ENCODE results near the gene CLDN7.

CLDN7 gene

GRCh38 chr17:7226721-7227710, 35.3 kb downstream of the CLDN7 start:
- H3K18ac ChIP-seq (ENCODE audit: low read length), result no peak overlapping the region
- no peak overlapping the region for H2BK120ac ChIP-seq (ENCODE audit: low read depth, low read length)
- no peak overlapping the region for H3K27ac ChIP-seq (ENCODE audit: low read depth, low read length)
- no peak overlapping the region for H4K5ac ChIP-seq (ENCODE audit: low read length)
- H3K79me2 ChIP-seq (ENCODE audit: control insufficient read depth, insufficient read depth, low read length), result peaks cover 10% of the 10 kb centered on the region
- H4K8ac ChIP-seq (ENCODE audit: low read depth, low read length), result no peak overlapping the region
- no peak overlapping the region for H3K9ac ChIP-seq (ENCODE audit: low read length)
- no peak overlapping the region for H3K4me3 ChIP-seq (ENCODE audit: low read length)
- no peak overlapping the region for H2BK5ac ChIP-seq (ENCODE audit: low read length)
- H3K4ac ChIP-seq (ENCODE audit: low read depth, low read length), result no peak overlapping the region
- H2BK15ac ChIP-seq (replicated peaks; ENCODE audit: low read depth), result no peak overlapping the region
- no peak overlapping the region for H3K23ac ChIP-seq (ENCODE audit: low read length)
- H3K4me2 ChIP-seq (ENCODE audit: low read length), result no peak overlapping the region
- no peak for DNase-seq
- no peaks in the 10 kb centered on the region for H3K27me3 ChIP-seq (ENCODE audit: insufficient read depth, low read length, poor library complexity)
- H2AK5ac ChIP-seq (ENCODE audit: low read length), result no peak overlapping the region
- H3K79me1 ChIP-seq (ENCODE audit: low read length), result peaks cover 14% of the 10 kb centered on the region
- peaks cover 3% of the 10 kb centered on the region for H3K4me1 ChIP-seq (ENCODE audit: control insufficient read depth, low read depth, low read length)
- H3K56ac ChIP-seq (ENCODE audit: low read length), result no peak overlapping the region
- H3K36me3 ChIP-seq (ENCODE audit: control insufficient read depth, insufficient read depth, low read length), result peaks cover 22% of the 10 kb centered on the region
- WGBS (ENCODE audit: extremely low coverage, insufficient coverage, low lambda C conversion rate), result no CpG with 5 or more reads among the region's 31 CpGs

DNA sequence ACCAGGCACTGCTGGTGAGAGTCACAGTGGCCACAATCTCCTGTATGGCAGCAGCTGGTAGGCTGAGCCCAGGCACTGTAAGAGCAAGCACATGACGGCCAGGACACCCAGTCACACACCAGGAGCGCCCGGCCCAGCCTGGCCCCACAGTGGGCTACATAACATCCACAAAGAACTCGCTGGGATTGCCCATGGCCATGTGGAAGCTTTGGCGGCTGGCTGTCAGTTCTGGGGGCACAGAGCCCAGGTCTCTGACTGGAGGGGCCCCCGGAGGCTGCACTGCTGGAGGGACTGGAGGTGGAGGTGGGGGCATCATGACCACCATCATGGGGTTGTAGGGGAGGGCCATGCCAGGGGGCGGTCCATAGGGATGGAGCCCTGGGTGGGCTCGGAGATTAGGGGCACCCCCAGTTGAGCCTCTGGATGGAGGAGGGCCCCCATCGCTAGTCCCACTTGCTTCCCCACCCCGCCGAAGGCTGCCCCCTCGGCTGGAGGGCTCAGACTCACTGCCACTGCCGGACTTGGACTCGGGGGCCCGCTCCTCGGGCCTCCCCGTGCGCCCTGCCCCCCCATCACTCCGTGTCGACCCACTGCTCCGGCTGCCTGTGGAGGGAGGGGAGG, 36.5 kb downstream of the CLDN7 start:
- no peak overlapping the region for H2BK120ac ChIP-seq (ENCODE audit: low read depth, low read length)
- no peak overlapping the region for H2BK15ac ChIP-seq (replicated peaks; ENCODE audit: low read depth)
- no peaks in the 10 kb centered on the region for H3K27me3 ChIP-seq (ENCODE audit: insufficient read depth, low read length, poor library complexity)
- H2BK5ac ChIP-seq (ENCODE audit: low read length), result no peak overlapping the region
- peaks cover 13% of the 10 kb centered on the region for H3K79me1 ChIP-seq (ENCODE audit: low read length)
- WGBS (ENCODE audit: extremely low coverage, insufficient coverage, low lambda C conversion rate), result no CpG with 5 or more reads among the region's 21 CpGs
- H3K36me3 ChIP-seq (ENCODE audit: control insufficient read depth, insufficient read depth, low read length), result peaks cover 22% of the 10 kb centered on the region
- no peak overlapping the region for H3K18ac ChIP-seq (ENCODE audit: low read length)
- H3K79me2 ChIP-seq (ENCODE audit: control insufficient read depth, insufficient read depth, low read length), result peaks cover under 1% of the 10 kb centered on the region
- no peak overlapping the region for H4K8ac ChIP-seq (ENCODE audit: low read depth, low read length)
- H3K4me1 ChIP-seq (ENCODE audit: control insufficient read depth, low read depth, low read length), result no peaks in the 10 kb centered on the region
- H2AK5ac ChIP-seq (ENCODE audit: low read length), result no peak overlapping the region
- no peak overlapping the region for H3K23ac ChIP-seq (ENCODE audit: low read length)
- H3K9ac ChIP-seq (ENCODE audit: low read length), result no peak overlapping the region
- no peak for DNase-seq
- no peak overlapping the region for H3K4me2 ChIP-seq (ENCODE audit: low read length)
- no peak overlapping the region for H4K5ac ChIP-seq (ENCODE audit: low read length)
- H3K4me3 ChIP-seq (ENCODE audit: low read length), result no peak overlapping the region
- no peak overlapping the region for H3K56ac ChIP-seq (ENCODE audit: low read length)
- no peak overlapping the region for H3K27ac ChIP-seq (ENCODE audit: low read depth, low read length)
- no peak overlapping the region for H3K4ac ChIP-seq (ENCODE audit: low read depth, low read length)

GRCh38 chr17:7224661-7225111, 37.6 kb downstream of the CLDN7 start:
- Histone ChIP-seq H3K9ac (ENCODE audit: low read length) (no peak overlapping the region), H4K5ac (ENCODE audit: low read length) (no peak overlapping the region), H4K8ac (ENCODE audit: low read depth, low read length) (no peak overlapping the region), H3K79me2 (ENCODE audit: control insufficient read depth, insufficient read depth, low read length) (no peaks in the 10 kb centered on the region), H3K56ac (ENCODE audit: low read length) (no peak overlapping the region), H2BK15ac (replicated peaks; ENCODE audit: low read depth) (no peak overlapping the region), H2AK5ac (ENCODE audit: low read length) (no peak overlapping the region), H3K27me3 (ENCODE audit: insufficient read depth, low read length, poor library complexity) (no peaks in the 10 kb centered on the region), H2BK5ac (ENCODE audit: low read length) (no peak overlapping the region), H3K18ac (ENCODE audit: low read length) (no peak overlapping the region), H3K4me3 (ENCODE audit: low read length) (no peak overlapping the region), H3K4me2 (ENCODE audit: low read length) (no peak overlapping the region), H3K23ac (ENCODE audit: low read length) (no peak overlapping the region), H3K79me1 (ENCODE audit: low read length) (peaks cover 9% of the 10 kb centered on the region), H2BK120ac (ENCODE audit: low read depth, low read length) (no peak overlapping the region), H3K4ac (ENCODE audit: low read depth, low read length) (no peak overlapping the region), H3K27ac (ENCODE audit: low read depth, low read length) (no peak overlapping the region), H3K36me3 (ENCODE audit: control insufficient read depth, insufficient read depth, low read length) (peaks cover 22% of the 10 kb centered on the region), H3K4me1 (ENCODE audit: control insufficient read depth, low read depth, low read length) (no peaks in the 10 kb centered on the region)
- DNase-seq, result no peak
- no CpG with 5 or more reads among the region's 15 CpGs for WGBS (ENCODE audit: extremely low coverage, insufficient coverage, low lambda C conversion rate)

DNA sequence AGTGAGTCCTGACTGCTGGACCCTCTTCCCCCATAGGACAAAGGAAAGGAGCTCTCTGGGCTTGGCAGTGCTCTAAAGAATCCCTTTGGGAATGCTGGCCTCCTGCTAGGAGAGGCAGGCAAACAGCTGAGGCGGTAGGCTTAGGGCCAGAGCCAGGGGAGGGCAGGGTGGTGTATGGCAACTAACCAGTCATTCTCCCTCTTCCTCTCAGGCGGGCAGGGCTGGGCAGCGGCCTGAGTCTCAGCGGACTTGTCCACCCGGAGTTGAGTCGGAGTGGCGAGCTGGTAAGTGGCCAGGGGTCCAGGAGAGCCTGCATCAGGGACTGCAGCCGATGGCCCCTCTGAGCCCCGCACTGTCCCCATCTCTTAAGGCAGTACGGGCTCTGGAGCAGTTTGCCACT, 38.2 kb downstream of the CLDN7 start:
- Histone ChIP-seq H3K56ac (ENCODE audit: low read length) (no peak overlapping the region), H3K9ac (ENCODE audit: low read length) (no peak overlapping the region), H3K18ac (ENCODE audit: low read length) (no peak overlapping the region), H3K79me2 (ENCODE audit: control insufficient read depth, insufficient read depth, low read length) (no peaks in the 10 kb centered on the region), H3K4me3 (ENCODE audit: low read length) (no peak overlapping the region), H3K36me3 (ENCODE audit: control insufficient read depth, insufficient read depth, low read length) (peaks cover 20% of the 10 kb centered on the region), H3K79me1 (ENCODE audit: low read length) (peaks cover 6% of the 10 kb centered on the region), H2BK15ac (replicated peaks; ENCODE audit: low read depth) (no peak overlapping the region), H2BK120ac (ENCODE audit: low read depth, low read length) (no peak overlapping the region), H4K8ac (ENCODE audit: low read depth, low read length) (no peak overlapping the region), H3K4me1 (ENCODE audit: control insufficient read depth, low read depth, low read length) (no peaks in the 10 kb centered on the region), H3K23ac (ENCODE audit: low read length) (no peak overlapping the region), H3K4me2 (ENCODE audit: low read length) (no peak overlapping the region), H3K27ac (ENCODE audit: low read depth, low read length) (no peak overlapping the region), H3K27me3 (ENCODE audit: insufficient read depth, low read length, poor library complexity) (no peaks in the 10 kb centered on the region), H3K4ac (ENCODE audit: low read depth, low read length) (no peak overlapping the region), H4K5ac (ENCODE audit: low read length) (no peak overlapping the region), H2BK5ac (ENCODE audit: low read length) (no peak overlapping the region), H2AK5ac (ENCODE audit: low read length) (no peak overlapping the region)
- no peak for DNase-seq
- no CpG with 5 or more reads among the region's 10 CpGs for WGBS (ENCODE audit: extremely low coverage, insufficient coverage, low lambda C conversion rate)

GRCh38 chr17:7223375-7223774, 38.9 kb downstream of the CLDN7 start:
- no peak for DNase-seq
- H2AK5ac ChIP-seq (ENCODE audit: low read length), result no peak overlapping the region
- no peak overlapping the region for H3K4me2 ChIP-seq (ENCODE audit: low read length)
- H3K9ac ChIP-seq (ENCODE audit: low read length), result no peak overlapping the region
- no peak overlapping the region for H2BK15ac ChIP-seq (replicated peaks; ENCODE audit: low read depth)
- H3K56ac ChIP-seq (ENCODE audit: low read length), result no peak overlapping the region
- H4K8ac ChIP-seq (ENCODE audit: low read depth, low read length), result no peak overlapping the region
- H3K23ac ChIP-seq (ENCODE audit: low read length), result no peak overlapping the region
- no peak overlapping the region for H4K5ac ChIP-seq (ENCODE audit: low read length)
- peaks cover 20% of the 10 kb centered on the region for H3K36me3 ChIP-seq (ENCODE audit: control insufficient read depth, insufficient read depth, low read length)
- no peak overlapping the region for H3K18ac ChIP-seq (ENCODE audit: low read length)
- no peak overlapping the region for H2BK5ac ChIP-seq (ENCODE audit: low read length)
- no CpG with 5 or more reads among the region's 4 CpGs for WGBS (ENCODE audit: extremely low coverage, insufficient coverage, low lambda C conversion rate)
- H3K27me3 ChIP-seq (ENCODE audit: insufficient read depth, low read length, poor library complexity), result no peaks in the 10 kb centered on the region
- no peaks in the 10 kb centered on the region for H3K79me2 ChIP-seq (ENCODE audit: control insufficient read depth, insufficient read depth, low read length)
- no peak overlapping the region for H2BK120ac ChIP-seq (ENCODE audit: low read depth, low read length)
- no peak overlapping the region for H3K27ac ChIP-seq (ENCODE audit: low read depth, low read length)
- H3K79me1 ChIP-seq (ENCODE audit: low read length), result peaks cover 6% of the 10 kb centered on the region
- peaks cover 2% of the 10 kb centered on the region for H3K4me1 ChIP-seq (ENCODE audit: control insufficient read depth, low read depth, low read length)
- no peak overlapping the region for H3K4ac ChIP-seq (ENCODE audit: low read depth, low read length)
- no peak overlapping the region for H3K4me3 ChIP-seq (ENCODE audit: low read length)
